ENCODE data around the gene CAMSAP3. TPM values are rescaled to one million over a fixed set of nuclear protein-coding genes. Genes with fewer than 3 reads are reported as not detected.

CAMSAP3 gene
- total RNA-seq (10 to 100 TPM in 1 of 9 donors, 1 to 10 TPM in 7, under 1 TPM in 1; 0.61 to 10.0 (median 5.2) TPM), polyA plus RNA-seq (10 to 100 TPM in 1 of 3 donors, 1 to 10 TPM in 2; 1.7 to 18.9 (median 7.0) TPM)
- long read RNA-seq, donor 1, result 0 reads
- long read RNA-seq, donor 2, result 0 reads
- long read RNA-seq, donor 3, result 0 reads
- long read RNA-seq, donor 4, result 0 reads
- long read RNA-seq, donor 5, transcript CAMSAP3-201 (17 exons, 3,889 nt), result major isoform, 7 of 20 reads
- long read RNA-seq, donor 5, partial matches to known transcripts, result 9 of 20 reads
- long read RNA-seq, donor 5, other reads (novel, unspliced or antisense), result 4 of 20 reads
- long read RNA-seq, donor 6, partial matches to known transcripts, result 2 of 2 reads
- long read RNA-seq, donor 6, other reads (novel, unspliced or antisense), result 0 of 2 reads
- long read RNA-seq, donor 7, result 0 reads
- long read RNA-seq, donor 8, result 0 reads
- long read RNA-seq, donor 9, result 0 reads
- long read RNA-seq, donor 10, partial matches to known transcripts, result 10 of 10 reads
- long read RNA-seq, donor 10, other reads (novel, unspliced or antisense), result 0 of 10 reads

- Histone ChIP-seq H3K4me1 (replicated peaks in 1 of 2) (peaks cover 0 to 5% of the 10 kb centered on the region in 2 donors), H3K27ac (no peak within 1 kb of the TSS), H3K27me3 (peaks cover 8% of the 10 kb centered on the region), H3K9me3 (replicated peaks in 1 of 3) (no peaks in the 10 kb centered on the region), H3K36me3 (replicated peaks in 1 of 2) (no peaks in the 10 kb centered on the region), H3K4me3 (peak within 1 kb of the TSS in 1 of 4 donors; percentile 64)
- intact Hi-C loops (cut with DNase I), result no loop called here
- DNase-seq, result peak in 3 of 7 donors; percentile 28 to 61 (median 47)
- 0 to 1% (median 1%) methylated on average over 3 to 74 of the region's 78 CpGs for WGBS, 4 donors
- TF ChIP-seq POLR2A (IDR thresholded peaks at IDR 0.05), result no peak
- no peak for TF ChIP-seq CTCF (IDR thresholded peaks at IDR 0.05)
Measured at GRCh38 chr19:7595466-7596133, at the start of gene CAMSAP3. Gene CAMSAP3 (plus strand): TSS chr19:7595863. CDS start chr19:7596003, 140 bp downstream.

- TF ChIP-seq POLR2A (IDR thresholded peaks at IDR 0.05), result no peak
- TF ChIP-seq CTCF (IDR thresholded peaks at IDR 0.05), result no peak
- intact Hi-C loops (cut with DNase I), result no loop called here
- no peak for DNase-seq
- Histone ChIP-seq H3K36me3 (replicated peaks in 1 of 2) (peaks cover 0 to 37% of the 10 kb centered on the region in 2 donors), H3K4me3 (no peak overlapping the region), H3K4me1 (replicated peaks in 1 of 2) (no peaks in the 10 kb centered on the region), H3K9me3 (replicated peaks in 1 of 3) (no peaks in the 10 kb centered on the region), H3K27ac (no peak overlapping the region), H3K27me3 (no peaks in the 10 kb centered on the region)
- 63 to 81% (median 71%) methylated on average over 1 of the region's 1 CpG for WGBS, 4 donors
Measured at GRCh38 chr19:7545904-7546303, 49.8 kb upstream of the CAMSAP3 start.

- no peaks in the 10 kb centered on the region for H3K27me3 ChIP-seq
- H3K4me3 ChIP-seq, result no peak overlapping the region
- no peak for TF ChIP-seq POLR2A (IDR thresholded peaks at IDR 0.05)
- WGBS, 4 donors, result 84 to 95% (median 89%) methylated on average over 3 of the region's 3 CpGs
- no peak for DNase-seq
- no peak overlapping the region for H3K27ac ChIP-seq
- no peaks in the 10 kb centered on the region for H3K9me3 ChIP-seq (replicated peaks in 1 of 3)
- H3K4me1 ChIP-seq (replicated peaks in 1 of 2), result no peaks in the 10 kb centered on the region
- intact Hi-C loops (cut with DNase I), result no loop called here
- H3K36me3 ChIP-seq (replicated peaks in 1 of 2), result peaks cover 0 to 25% of the 10 kb centered on the region in 2 donors
Measured at GRCh38 chr19:7547159-7547558, 48.5 kb upstream of the CAMSAP3 start.

- no peaks in the 10 kb centered on the region for H3K27me3 ChIP-seq
- H3K4me1 ChIP-seq (replicated peaks in 1 of 2), result no peaks in the 10 kb centered on the region
- no peak overlapping the region for H3K4me3 ChIP-seq
- no peak for TF ChIP-seq CTCF (IDR thresholded peaks at IDR 0.05)
- TF ChIP-seq POLR2A (IDR thresholded peaks at IDR 0.05), result no peak
- DNase-seq, result peak in 1 of 7 donors; percentile 16
- intact Hi-C loops (cut with DNase I), result no loop called here
- WGBS, 4 donors, result 89 to 94% (median 91%) methylated on average over 22 to 36 of the region's 36 CpGs
- H3K9me3 ChIP-seq (replicated peaks in 1 of 3), result no peaks in the 10 kb centered on the region
- peaks cover 0 to 16% of the 10 kb centered on the region in 2 donors for H3K36me3 ChIP-seq (replicated peaks in 1 of 2)
- H3K27ac ChIP-seq, result no peak overlapping the region
Measured at GRCh38 chr19:7549429-7550148, 46.1 kb upstream of the CAMSAP3 start.

All from adrenal gland (tissue), 19 donors.